Measurements from ENCODE around the gene EPB41L4A. TPM values are rescaled to one million over a fixed set of nuclear protein-coding genes. Genes with fewer than 3 reads are reported as not detected.

EPB41L4A gene
- total and polyA plus RNA-seq, 12 donors: 6.2 to 28.4 (median 17.5) TPM

GRCh38 chr5:112237456-112237855, 181.6 kb downstream of the EPB41L4A start:
- 86 to 92% methylated on average over 2 of the region's 2 CpGs for WGBS, 2 donors
- no peak for ATAC-seq
- H3K4me1 ChIP-seq: peaks cover 0 to 4% (median 0%) of the 10 kb centered on the region in 9 donors

GRCh38 chr5:112234000-112234399, 185.1 kb downstream of the EPB41L4A start:
- WGBS, 2 donors: 95 to 98% methylated on average over 1 of the region's 1 CpG
- no peaks in the 10 kb centered on the region for H3K9me3 ChIP-seq
- no peak for TF ChIP-seq CTCF (IDR thresholded peaks at IDR 0.05)
- H3K27me3 ChIP-seq: no peaks in the 10 kb centered on the region
- no peak overlapping the region for H3K4me3 ChIP-seq
- DNase-seq: no peak
- no peak overlapping the region for H3K27ac ChIP-seq
- intact Hi-C loops (cut with DNase I): no loop called here
- peaks cover 0 to 11% (median 4%) of the 10 kb centered on the region in 9 donors for H3K4me1 ChIP-seq
- no peak for ATAC-seq
- H3K36me3 ChIP-seq: peaks cover 0 to 37% (median 0%) of the 10 kb centered on the region in 9 donors

More at GRCh38 chr5:112237456-112237855, 181.6 kb downstream of the EPB41L4A start:
- peaks cover 0 to 55% (median 0%) of the 10 kb centered on the region in 9 donors for H3K36me3 ChIP-seq
- intact Hi-C loops (cut with DNase I): no loop called here
- H3K27ac ChIP-seq: no peak overlapping the region
- no peaks in the 10 kb centered on the region for H3K27me3 ChIP-seq
- TF ChIP-seq CTCF (IDR thresholded peaks at IDR 0.05): no peak
- H3K9me3 ChIP-seq: no peaks in the 10 kb centered on the region
- DNase-seq: no peak
- H3K4me3 ChIP-seq: no peak overlapping the region

- intact Hi-C loops (cut with DNase I): no loop called here
- Histone ChIP-seq H3K36me3 (peaks cover 0 to 30% (median 0%) of the 10 kb centered on the region in 9 donors), H3K4me1 (peaks cover 2 to 20% (median 10%) of the 10 kb centered on the region in 9 donors), H3K27me3 (no peaks in the 10 kb centered on the region), H3K27ac (no peak overlapping the region), H3K4me3 (no peak overlapping the region), H3K9me3 (no peaks in the 10 kb centered on the region)
- DNase-seq (no peak), ATAC-seq (no peak)
- TF ChIP-seq CTCF (IDR thresholded peaks at IDR 0.05): no peak
- WGBS, 2 donors: 78 to 81% methylated on average over 1 of the region's 1 CpG
Observed at GRCh38 chr5:112232667-112233066, 186.4 kb downstream of the EPB41L4A start.

GRCh38 chr5:112230606-112231005, 188.5 kb downstream of the EPB41L4A start:
- H3K27ac ChIP-seq: no peak overlapping the region
- H3K4me3 ChIP-seq: no peak overlapping the region
- DNase-seq (no peak), ATAC-seq (no peak)
- no peak for TF ChIP-seq CTCF (IDR thresholded peaks at IDR 0.05)
- WGBS, 2 donors: 74 to 77% methylated on average over 4 of the region's 4 CpGs
- intact Hi-C loops (cut with DNase I): no loop called here
- no peaks in the 10 kb centered on the region for H3K27me3 ChIP-seq
- H3K9me3 ChIP-seq: no peaks in the 10 kb centered on the region
- peaks cover 0 to 20% (median 10%) of the 10 kb centered on the region in 9 donors for H3K4me1 ChIP-seq
- peaks cover 0 to 30% (median 0%) of the 10 kb centered on the region in 9 donors for H3K36me3 ChIP-seq

Data from heart right ventricle (tissue), 16 donors.